Upper lobe of right lung (tissue), 1 donor: ENCODE data around the gene FAM120B. TPM values are rescaled to one million over a fixed set of nuclear protein-coding genes. Genes with fewer than 3 reads are reported as not detected.

ENCODE experiments used
- ATAC-seq: fragments of 200-7000 bp; cut with Tn5 transposase; one replicate; pipeline ENCODE4 v1.9.1; 2020; ENCODE audit warnings: mild to moderate bottlenecking, moderate library complexity
- DNase-seq: peaks from one replicate; pipeline ENCODE4 v3.0.0-alpha.2; 2020
- H3K27ac ChIP-seq: fragments of 200-600 bp; one replicate; pipeline ENCODE4 v1.8.0; 2022
- H3K27me3 ChIP-seq: fragments of 200-600 bp; one replicate; pipeline ENCODE4 v1.8.0; 2022; ENCODE audit warnings: mild to moderate bottlenecking
- H3K36me3 ChIP-seq: fragments of 200-600 bp; one replicate; pipeline ENCODE4 v1.8.0; 2022
- H3K4me1 ChIP-seq: fragments of 200-600 bp; one replicate; pipeline ENCODE4 v1.8.0; 2022
- H3K4me3 ChIP-seq: fragments of 200-600 bp; one replicate; pipeline ENCODE4 v1.8.0; 2022; ENCODE audit warnings: mild to moderate bottlenecking
- H3K9me3 ChIP-seq: fragments of 200-600 bp; one replicate; pipeline ENCODE4 v1.8.0; 2022
- CTCF ChIP-seq: fragments of 200-600 bp; IDR thresholded peaks from one replicate; pipeline ENCODE4 v1.8.0; 2022; ENCODE audit warnings: antibody characterized with exemption
- intact Hi-C: fragments of 100-400 bp; cut with DNase I; formaldehyde crosslinking; loops from one replicate; pipeline ENCODE4 v1.11.0; 2022
- total RNA-seq: library from RNA; stranded (reverse); fragmentation: NEBNext Ultra II Directional; extraction: Animal tissue kit (Norgen Biotek cat#: 25700); gene quantifications from one replicate; pipeline ENCODE4 v1.2.1, GENCODE V29; 2021
- donor health status: DM: no; HTN: yes; CAD: no; lungs with severe emphysema.

The FAM120B gene
- total RNA-seq, 1 donor from 2014 or later: 26.1 TPM

GRCh38 chr6:170290296-170291128 is 16.0 kb upstream of the FAM120B start, which contains the start of gene DLL1:
Gene DLL1, minus strand, starts transcription at chr6:170291078. Its CDS starts 939 bp downstream, at chr6:170290139.
- Histone ChIP-seq H3K4me1 (peaks cover 59% of the 10 kb centered on the region), H3K27ac (peak within 1 kb of the TSS; percentile 71), H3K9me3 (no peaks in the 10 kb centered on the region), H3K4me3 (peak within 1 kb of the TSS; percentile 81), H3K27me3 (peaks cover 56% of the 10 kb centered on the region), H3K36me3 (no peaks in the 10 kb centered on the region)
- no peak for TF ChIP-seq CTCF
- peak; percentile 53 for ATAC-seq
- no peak for DNase-seq
- intact Hi-C loops: no loop called here

- Histone ChIP-seq H3K36me3 (no peaks in the 10 kb centered on the region), H3K9me3 (no peaks in the 10 kb centered on the region), H3K4me1 (peaks cover 59% of the 10 kb centered on the region), H3K27me3 (peaks cover 59% of the 10 kb centered on the region), H3K27ac (peak overlapping the region; percentile 71), H3K4me3 (peak overlapping the region; percentile 81)
- DNase-seq (peak; percentile 79), ATAC-seq (peak; percentile 46)
- no peak for TF ChIP-seq CTCF
- intact Hi-C loops: no loop called here
These were observed 15.1 kb upstream of the FAM120B start for GRCh38 chr6:170291271-170292110.

- Histone ChIP-seq H3K9me3 (no peaks in the 10 kb centered on the region), H3K27ac (peak overlapping the region; percentile 71), H3K4me3 (peak overlapping the region; percentile 81), H3K27me3 (peaks cover 64% of the 10 kb centered on the region), H3K36me3 (no peaks in the 10 kb centered on the region), H3K4me1 (peaks cover 58% of the 10 kb centered on the region)
- DNase-seq: no peak
- no peak for ATAC-seq
- intact Hi-C loops: no loop called here
- no peak for TF ChIP-seq CTCF
These were observed 14.5 kb upstream of the FAM120B start for GRCh38 chr6:170292111-170292406.

GRCh38 chr6:170292407-170293158 is 14.0 kb upstream of the FAM120B start:
- Histone ChIP-seq H3K36me3 (no peaks in the 10 kb centered on the region), H3K27ac (no peak overlapping the region), H3K4me1 (peaks cover 54% of the 10 kb centered on the region), H3K4me3 (peak overlapping the region; percentile 81), H3K9me3 (no peaks in the 10 kb centered on the region), H3K27me3 (peaks cover 64% of the 10 kb centered on the region)
- no peak for DNase-seq
- no peak for ATAC-seq
- TF ChIP-seq CTCF: peak; percentile 17
- intact Hi-C loops: no loop called here

GRCh38 chr6:170293341-170294231 is 13.0 kb upstream of the FAM120B start:
- peaks cover 65% of the 10 kb centered on the region for H3K27me3 ChIP-seq

More at GRCh38 chr6:170293341-170294231, 13.0 kb upstream of the FAM120B start:
- no peak overlapping the region for H3K4me3 ChIP-seq
- H3K27ac ChIP-seq: no peak overlapping the region
- intact Hi-C loops: no loop called here
- no peaks in the 10 kb centered on the region for H3K9me3 ChIP-seq
- ATAC-seq (no peak), DNase-seq (no peak)
- peaks cover 45% of the 10 kb centered on the region for H3K4me1 ChIP-seq
- TF ChIP-seq CTCF: no peak
- no peaks in the 10 kb centered on the region for H3K36me3 ChIP-seq
